ENCODE data around the gene GPR137. TPM values are rescaled to one million over a fixed set of nuclear protein-coding genes. Genes with fewer than 3 reads are reported as not detected.

The GPR137 gene
- polyA plus RNA-seq, 1 donor from 2014 or later, result 34.1 TPM

DNA sequence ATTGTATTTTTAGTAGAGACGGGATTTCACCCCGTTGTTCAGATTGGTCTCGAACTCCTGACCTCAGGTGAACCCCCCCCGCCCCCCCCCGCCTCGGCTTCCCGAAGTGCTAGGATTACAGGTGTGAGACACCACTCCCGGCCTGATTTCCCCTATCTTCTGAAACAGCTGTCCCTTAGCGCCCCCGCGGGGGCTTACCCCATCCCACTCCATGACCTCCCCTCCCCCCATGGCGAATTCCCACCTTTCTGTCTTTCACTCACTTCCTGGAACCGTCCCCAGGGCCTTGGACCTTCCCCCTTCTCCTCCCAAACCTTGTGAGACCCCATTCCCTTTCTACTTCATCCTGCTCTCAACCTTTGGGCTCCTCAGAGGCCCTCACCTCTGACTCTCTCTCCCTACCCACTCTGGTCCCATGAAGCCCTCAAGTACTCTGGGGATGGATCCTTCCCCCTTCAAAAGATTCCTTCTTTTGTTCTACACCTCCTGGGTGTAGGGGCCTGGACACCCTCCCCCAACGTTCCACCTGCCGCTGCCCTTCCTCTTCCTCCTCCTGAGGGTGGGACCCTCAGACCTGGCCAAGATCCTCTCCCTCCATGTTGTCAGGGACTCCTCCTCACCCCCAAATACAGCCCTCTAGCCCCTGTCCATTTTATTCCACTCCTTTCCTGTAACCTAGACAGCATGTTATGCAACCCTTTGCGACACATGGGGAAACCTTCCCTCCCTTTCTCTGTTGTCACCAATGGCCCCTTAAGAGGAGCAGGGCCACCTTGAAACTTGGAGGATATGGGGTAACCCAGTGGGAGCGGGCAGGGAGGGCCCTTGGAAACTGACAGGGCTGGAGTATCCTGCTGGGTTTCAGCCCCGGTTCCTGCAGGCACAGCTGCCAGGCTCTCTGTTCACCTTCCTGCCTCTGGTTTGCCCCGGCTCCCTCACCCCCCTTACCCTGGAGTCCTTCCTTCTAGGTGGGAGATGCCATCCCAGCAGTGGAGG is 33.4 kb downstream of the GPR137 start:
- Histone ChIP-seq H3K27me3 (ENCODE audit: insufficient read depth, low read depth, low read length) (no peaks in the 10 kb centered on the region), H4K20me1 (ENCODE audit: insufficient read depth) (no peaks in the 10 kb centered on the region), H3F3A (ENCODE audit: insufficient read depth, low read length, poor library complexity, severe bottlenecking) (no peaks in the 10 kb centered on the region), H3K9me2 (ENCODE audit: insufficient read depth, low read length) (no peaks in the 10 kb centered on the region), H3K4me2 (ENCODE audit: low read length) (peak overlapping the region; percentile 78), H3K79me2 (replicated peaks; ENCODE audit: insufficient read depth, low read length) (peaks cover 13% of the 10 kb centered on the region), H3K4me3 (ENCODE audit: low read length) (peak overlapping the region; percentile 99), H2AFZ (ENCODE audit: low read depth, low read length) (no peak overlapping the region), H3K27ac (ENCODE audit: low read length) (peak overlapping the region; percentile 98), H3K36me3 (ENCODE audit: insufficient read depth, low read length) (no peaks in the 10 kb centered on the region), H3K9ac (ENCODE audit: low read length) (peak overlapping the region; percentile 99), H3K9me3 (ENCODE audit: low read length) (no peaks in the 10 kb centered on the region)
- TF ChIP-seq, protein P1, sequence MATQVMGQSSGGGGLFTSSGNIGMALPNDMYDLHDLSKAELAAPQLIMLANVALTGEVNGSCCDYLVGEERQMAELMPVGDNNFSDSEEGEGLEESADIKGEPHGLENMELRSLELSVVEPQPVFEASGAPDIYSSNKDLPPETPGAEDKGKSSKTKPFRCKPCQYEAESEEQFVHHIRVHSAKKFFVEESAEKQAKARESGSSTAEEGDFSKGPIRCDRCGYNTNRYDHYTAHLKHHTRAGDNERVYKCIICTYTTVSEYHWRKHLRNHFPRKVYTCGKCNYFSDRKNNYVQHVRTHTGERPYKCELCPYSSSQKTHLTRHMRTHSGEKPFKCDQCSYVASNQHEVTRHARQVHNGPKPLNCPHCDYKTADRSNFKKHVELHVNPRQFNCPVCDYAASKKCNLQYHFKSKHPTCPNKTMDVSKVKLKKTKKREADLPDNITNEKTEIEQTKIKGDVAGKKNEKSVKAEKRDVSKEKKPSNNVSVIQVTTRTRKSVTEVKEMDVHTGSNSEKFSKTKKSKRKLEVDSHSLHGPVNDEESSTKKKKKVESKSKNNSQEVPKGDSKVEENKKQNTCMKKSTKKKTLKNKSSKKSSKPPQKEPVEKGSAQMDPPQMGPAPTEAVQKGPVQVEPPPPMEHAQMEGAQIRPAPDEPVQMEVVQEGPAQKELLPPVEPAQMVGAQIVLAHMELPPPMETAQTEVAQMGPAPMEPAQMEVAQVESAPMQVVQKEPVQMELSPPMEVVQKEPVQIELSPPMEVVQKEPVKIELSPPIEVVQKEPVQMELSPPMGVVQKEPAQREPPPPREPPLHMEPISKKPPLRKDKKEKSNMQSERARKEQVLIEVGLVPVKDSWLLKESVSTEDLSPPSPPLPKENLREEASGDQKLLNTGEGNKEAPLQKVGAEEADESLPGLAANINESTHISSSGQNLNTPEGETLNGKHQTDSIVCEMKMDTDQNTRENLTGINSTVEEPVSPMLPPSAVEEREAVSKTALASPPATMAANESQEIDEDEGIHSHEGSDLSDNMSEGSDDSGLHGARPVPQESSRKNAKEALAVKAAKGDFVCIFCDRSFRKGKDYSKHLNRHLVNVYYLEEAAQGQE (IDR thresholded peaks at IDR 0.05; ENCODE audit: borderline replicate concordance), result no peak
- TF ChIP-seq EP300 (conservative IDR thresholded peaks at IDR 0.05; ENCODE audit: poor library complexity, severe bottlenecking) (no peak), EZH2 (IDR thresholded peaks at IDR 0.05; ENCODE audit: borderline replicate concordance, insufficient read depth, low read length, poor library complexity, severe bottlenecking) (no peak), POLR2AphosphoS5 (IDR thresholded peaks at IDR 0.05) (no peak), MXI1 (conservative IDR thresholded peaks at IDR 0.05; ENCODE audit: poor library complexity, severe bottlenecking) (no peak), CTCF (IDR thresholded peaks at IDR 0.05; ENCODE audit: poor library complexity, severe bottlenecking) (no peak), RAD21 (conservative IDR thresholded peaks at IDR 0.05) (no peak), SMC3 (conservative IDR thresholded peaks at IDR 0.05; ENCODE audit: poor library complexity) (no peak), TAF1 (IDR thresholded peaks at IDR 0.05; ENCODE audit: low read depth) (no peak)

- H3K27ac ChIP-seq (ENCODE audit: low read length), result no peak overlapping the region
Measured at GRCh38 chr11:64320556-64320955, 34.9 kb downstream of the GPR137 start.

More at GRCh38 chr11:64320556-64320955, 34.9 kb downstream of the GPR137 start:
- H3K4me2 ChIP-seq (ENCODE audit: low read length), result no peak overlapping the region
- no peaks in the 10 kb centered on the region for H3K27me3 ChIP-seq (ENCODE audit: insufficient read depth, low read depth, low read length)
- no peak overlapping the region for H3K9ac ChIP-seq (ENCODE audit: low read length)
- no peak for TF ChIP-seq SMC3 (conservative IDR thresholded peaks at IDR 0.05; ENCODE audit: poor library complexity)
- no peak for TF ChIP-seq TAF1 (IDR thresholded peaks at IDR 0.05; ENCODE audit: low read depth)
- TF ChIP-seq POLR2AphosphoS5 (IDR thresholded peaks at IDR 0.05), result no peak
- TF ChIP-seq EZH2 (IDR thresholded peaks at IDR 0.05; ENCODE audit: borderline replicate concordance, insufficient read depth, low read length, poor library complexity, severe bottlenecking), result no peak
- no peak overlapping the region for H2AFZ ChIP-seq (ENCODE audit: low read depth, low read length)
- no peaks in the 10 kb centered on the region for H3F3A ChIP-seq (ENCODE audit: insufficient read depth, low read length, poor library complexity, severe bottlenecking)
- no peaks in the 10 kb centered on the region for H3K9me3 ChIP-seq (ENCODE audit: low read length)
- H4K20me1 ChIP-seq (ENCODE audit: insufficient read depth), result no peaks in the 10 kb centered on the region
- no peaks in the 10 kb centered on the region for H3K9me2 ChIP-seq (ENCODE audit: insufficient read depth, low read length)
- H3K36me3 ChIP-seq (ENCODE audit: insufficient read depth, low read length), result no peaks in the 10 kb centered on the region
- H3K79me2 ChIP-seq (replicated peaks; ENCODE audit: insufficient read depth, low read length), result peaks cover 13% of the 10 kb centered on the region
- no peak overlapping the region for H3K4me3 ChIP-seq (ENCODE audit: low read length)

Data from neural cell (in vitro differentiated cells).